GM12865 (cell line): ENCODE data around the gene CBL.

ENCODE experiments used
- DNase-seq: peaks from one replicate; pipeline ENCODE4 v3.0.0; 2010; ENCODE audit warnings: low read depth
- H3K4me3 ChIP-seq: 2 replicates; pipeline ENCODE4 v1.5.1; 2011; ENCODE audit warnings: mild to moderate bottlenecking, low read depth, low read length, control low read depth
- CTCF ChIP-seq: IDR thresholded peaks from 2 replicates; pipeline ENCODE4 v1.5.1; 2011; ENCODE audit warnings: low read length, control low read depth, low read depth, inconsistent platforms; ENCODE audit not compliant: insufficient read depth; ENCODE audit errors: missing control alignments

Gene CBL

GRCh38 chr11:119285431-119285830 is 79.3 kb downstream of the CBL start:
- no peak for DNase-seq
- TF ChIP-seq CTCF, result no peak
- H3K4me3 ChIP-seq, result no peak overlapping the region

GRCh38 chr11:119288219-119288618 is 82.1 kb downstream of the CBL start:
- no peak overlapping the region for H3K4me3 ChIP-seq
- TF ChIP-seq CTCF, result no peak

GRCh38 chr11:119290894-119291497 is 84.9 kb downstream of the CBL start:
- no peak for TF ChIP-seq CTCF
- DNase-seq, result no peak
- no peak overlapping the region for H3K4me3 ChIP-seq

More at GRCh38 chr11:119288219-119288618, 82.1 kb downstream of the CBL start:
- no peak for DNase-seq

GRCh38 chr11:119293461-119293860 is 87.3 kb downstream of the CBL start:
- H3K4me3 ChIP-seq, result no peak overlapping the region
- no peak for TF ChIP-seq CTCF
- no peak for DNase-seq

GRCh38 chr11:119295178-119295577 is 89.0 kb downstream of the CBL start:
- no peak for TF ChIP-seq CTCF
- DNase-seq, result no peak
- no peak overlapping the region for H3K4me3 ChIP-seq

- DNase-seq, result no peak
- H3K4me3 ChIP-seq, result no peak overlapping the region
- no peak for TF ChIP-seq CTCF
These were observed 91.8 kb downstream of the CBL start for GRCh38 chr11:119297938-119298337.

- TF ChIP-seq CTCF, result no peak
- no peak for DNase-seq
- H3K4me3 ChIP-seq, result no peak overlapping the region
These were observed 92.6 kb downstream of the CBL start for GRCh38 chr11:119298726-119299125.
